ENCODE measurements around the gene RASA3. TPM values are rescaled to one million over a fixed set of nuclear protein-coding genes. Genes with fewer than 3 reads are reported as not detected.

The RASA3 gene
- total RNA-seq, 1 donor from 2014 or later = 14.6 TPM

GRCh38 chr13:114042066-114042815 lies 90.2 kb downstream of the RASA3 start:
- H3K27me3 Mint-ChIP-seq (ENCODE audit: low read depth) = no peaks in the 10 kb centered on the region
- no peak for DNase-seq (ENCODE audit: low spot score in 2 of 2, unreplicated experiment in 2 of 2)
- peak overlapping the region; percentile 53 for H3K27ac Mint-ChIP-seq
- H3K36me3 Mint-ChIP-seq = peaks cover 3% of the 10 kb centered on the region
- no peak overlapping the region for H3K4me3 Mint-ChIP-seq
- no peak for TF ChIP-seq CTCF (IDR thresholded peaks at IDR 0.05; ENCODE audit: unreplicated experiment)
- H3K4me1 Mint-ChIP-seq = peaks cover 10% of the 10 kb centered on the region
- H3K9me3 Mint-ChIP-seq = peaks cover 3% of the 10 kb centered on the region

- H3K27me3 Mint-ChIP-seq (ENCODE audit: low read depth) = no peaks in the 10 kb centered on the region
- H3K4me3 Mint-ChIP-seq = no peak overlapping the region
- no peak for DNase-seq (ENCODE audit: low spot score in 2 of 2, unreplicated experiment in 2 of 2)
- TF ChIP-seq CTCF (IDR thresholded peaks at IDR 0.05; ENCODE audit: unreplicated experiment) = no peak
- H3K9me3 Mint-ChIP-seq = peaks cover 3% of the 10 kb centered on the region
- H3K4me1 Mint-ChIP-seq = peaks cover 10% of the 10 kb centered on the region
- peaks cover 3% of the 10 kb centered on the region for H3K36me3 Mint-ChIP-seq
- no peak overlapping the region for H3K27ac Mint-ChIP-seq
Measured at GRCh38 chr13:114041493-114041892, 90.9 kb downstream of the RASA3 start.

GRCh38 chr13:114039471-114040141 lies 92.8 kb downstream of the RASA3 start:
- H3K27ac Mint-ChIP-seq = no peak overlapping the region
- peaks cover 2% of the 10 kb centered on the region for H3K9me3 Mint-ChIP-seq
- no peak for TF ChIP-seq CTCF (IDR thresholded peaks at IDR 0.05; ENCODE audit: unreplicated experiment)
- peaks cover 14% of the 10 kb centered on the region for H3K4me1 Mint-ChIP-seq
- no peak for DNase-seq (ENCODE audit: low spot score in 2 of 2, unreplicated experiment in 2 of 2)
- H3K36me3 Mint-ChIP-seq = peaks cover 3% of the 10 kb centered on the region
- no peaks in the 10 kb centered on the region for H3K27me3 Mint-ChIP-seq (ENCODE audit: low read depth)
- H3K4me3 Mint-ChIP-seq = no peak overlapping the region

- Mint-ChIP-seq H3K4me1 (peaks cover 17% of the 10 kb centered on the region), H3K36me3 (peaks cover 3% of the 10 kb centered on the region), H3K4me3 (no peak overlapping the region), H3K9me3 (no peaks in the 10 kb centered on the region), H3K27me3 (ENCODE audit: low read depth) (no peaks in the 10 kb centered on the region), H3K27ac (no peak overlapping the region)
- no peak for TF ChIP-seq CTCF (IDR thresholded peaks at IDR 0.05; ENCODE audit: unreplicated experiment)
- no peak for DNase-seq (ENCODE audit: low spot score in 2 of 2, unreplicated experiment in 2 of 2)
Measured at GRCh38 chr13:114038900-114039299, 93.5 kb downstream of the RASA3 start.

- Mint-ChIP-seq H3K4me3 (no peak overlapping the region), H3K36me3 (peaks cover 3% of the 10 kb centered on the region), H3K27me3 (ENCODE audit: low read depth) (no peaks in the 10 kb centered on the region), H3K4me1 (peaks cover 15% of the 10 kb centered on the region), H3K9me3 (no peaks in the 10 kb centered on the region), H3K27ac (no peak overlapping the region)
- no peak for TF ChIP-seq CTCF (IDR thresholded peaks at IDR 0.05; ENCODE audit: unreplicated experiment)
- DNase-seq (ENCODE audit: low spot score in 2 of 2, unreplicated experiment in 2 of 2) = no peak
Measured at GRCh38 chr13:114038211-114038613, 94.2 kb downstream of the RASA3 start.
